Bladder microvascular endothelial cell (primary cell): ENCODE data around the gene LHFPL2. TPM values are rescaled to one million over a fixed set of nuclear protein-coding genes. Genes with fewer than 3 reads are reported as not detected.

Experiments
- total RNA-seq: library from RNA; depleted of rRNA; stranded (reverse); fragments of >200 nt; gene quantifications from 2 replicates; pipeline ENCODE4 v1.2.3, GENCODE V29; 2014

The LHFPL2 gene
- 29.8 and 78.5 TPM in 2 replicates for total RNA-seq

GRCh38 chr5:78648359-78649210 lies at the start of gene LHFPL2:
Gene LHFPL2, minus strand, starts transcription at chr5:78648772. Its CDS starts 138,559 bp downstream, at chr5:78510213.

